GM12873 (cell line): ENCODE data around the gene SLC2A6.

Experiments
- TF ChIP-seq, protein P1 (sequence below): IDR thresholded peaks from 2 replicates; pipeline ENCODE4 v1.5.1; 2012; ENCODE audit warnings: low read depth, mild to moderate bottlenecking, moderate library complexity, low read length, control low read depth; ENCODE audit not compliant: insufficient read depth; ENCODE audit errors: missing control alignments

The SLC2A6 gene

DNA sequence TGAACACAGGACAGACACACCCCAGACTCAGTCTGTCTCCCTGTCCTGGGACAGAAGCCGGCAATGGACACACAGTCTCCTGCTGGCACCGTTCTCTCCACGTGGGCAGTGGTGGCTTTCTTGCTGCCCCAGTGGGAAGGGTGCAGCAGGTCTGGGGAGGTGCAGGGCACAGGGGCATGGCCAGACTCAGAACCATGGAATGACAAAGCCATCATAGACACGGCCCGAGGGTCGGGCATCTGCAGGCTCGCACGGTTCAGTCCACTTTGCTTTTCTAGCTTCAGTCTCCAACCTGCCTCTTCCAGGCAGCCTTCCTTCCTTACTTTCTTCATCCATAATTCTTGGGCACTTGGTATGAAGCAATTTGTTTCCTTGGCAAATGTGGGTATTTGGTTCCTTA is 29.1 kb upstream of the SLC2A6 start:
- TF ChIP-seq, protein P1, sequence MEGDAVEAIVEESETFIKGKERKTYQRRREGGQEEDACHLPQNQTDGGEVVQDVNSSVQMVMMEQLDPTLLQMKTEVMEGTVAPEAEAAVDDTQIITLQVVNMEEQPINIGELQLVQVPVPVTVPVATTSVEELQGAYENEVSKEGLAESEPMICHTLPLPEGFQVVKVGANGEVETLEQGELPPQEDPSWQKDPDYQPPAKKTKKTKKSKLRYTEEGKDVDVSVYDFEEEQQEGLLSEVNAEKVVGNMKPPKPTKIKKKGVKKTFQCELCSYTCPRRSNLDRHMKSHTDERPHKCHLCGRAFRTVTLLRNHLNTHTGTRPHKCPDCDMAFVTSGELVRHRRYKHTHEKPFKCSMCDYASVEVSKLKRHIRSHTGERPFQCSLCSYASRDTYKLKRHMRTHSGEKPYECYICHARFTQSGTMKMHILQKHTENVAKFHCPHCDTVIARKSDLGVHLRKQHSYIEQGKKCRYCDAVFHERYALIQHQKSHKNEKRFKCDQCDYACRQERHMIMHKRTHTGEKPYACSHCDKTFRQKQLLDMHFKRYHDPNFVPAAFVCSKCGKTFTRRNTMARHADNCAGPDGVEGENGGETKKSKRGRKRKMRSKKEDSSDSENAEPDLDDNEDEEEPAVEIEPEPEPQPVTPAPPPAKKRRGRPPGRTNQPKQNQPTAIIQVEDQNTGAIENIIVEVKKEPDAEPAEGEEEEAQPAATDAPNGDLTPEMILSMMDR, result no peak

DNA sequence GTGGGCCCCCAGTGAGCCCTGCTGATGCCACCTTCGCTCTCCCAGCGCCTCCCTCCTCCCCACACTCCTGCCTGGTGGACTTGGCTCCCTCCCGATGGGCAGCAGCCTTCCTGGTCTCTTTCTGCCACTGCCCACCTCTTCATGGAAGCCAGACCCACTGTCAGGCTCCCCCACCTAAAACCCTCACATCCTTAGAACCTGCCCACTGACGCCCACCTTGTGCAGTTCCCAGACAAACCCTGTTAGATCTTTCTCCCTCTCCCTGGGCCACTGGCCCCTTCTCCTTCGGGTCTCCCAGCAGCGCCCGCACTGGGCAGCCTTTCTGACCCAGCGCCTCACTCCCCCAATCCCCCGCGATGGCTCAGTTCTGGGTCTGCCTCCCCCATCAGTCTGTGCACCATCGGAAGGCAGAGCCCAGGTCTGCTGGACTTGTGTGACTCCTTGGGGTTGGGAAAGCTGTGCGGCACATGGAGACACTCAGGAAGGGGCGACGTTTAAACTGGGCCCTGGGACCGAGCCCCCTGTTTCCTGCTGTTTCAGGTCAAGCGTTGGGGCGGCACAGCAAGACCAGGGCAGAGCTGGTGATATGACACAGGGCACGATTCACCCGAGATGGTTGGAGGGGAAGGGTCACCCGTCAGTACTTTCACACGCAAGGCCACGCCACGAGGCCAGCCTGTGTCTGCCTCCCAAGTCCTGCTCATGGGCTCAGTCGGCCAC is 28.5 kb upstream of the SLC2A6 start:
- TF ChIP-seq, protein P1, result no peak

DNA sequence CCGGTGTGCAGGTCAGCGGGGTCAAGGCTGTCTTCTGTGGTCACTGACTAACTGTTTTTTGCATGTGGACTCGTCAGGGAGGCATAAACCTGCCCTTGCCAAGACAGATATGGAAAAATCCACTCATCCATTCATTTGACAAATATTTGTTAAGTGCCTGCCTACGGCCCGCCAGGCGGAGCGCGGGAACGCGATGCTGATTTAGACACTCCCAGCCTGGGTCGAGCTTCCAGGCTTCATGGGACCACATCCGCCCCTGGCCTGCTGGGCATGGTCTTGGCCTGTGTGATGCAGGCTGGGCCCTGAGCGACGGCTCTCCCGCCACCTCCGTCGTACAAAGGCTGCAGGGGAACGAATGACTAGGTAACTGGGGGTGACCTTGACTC is 27.7 kb upstream of the SLC2A6 start:
- TF ChIP-seq, protein P1, result no peak

DNA sequence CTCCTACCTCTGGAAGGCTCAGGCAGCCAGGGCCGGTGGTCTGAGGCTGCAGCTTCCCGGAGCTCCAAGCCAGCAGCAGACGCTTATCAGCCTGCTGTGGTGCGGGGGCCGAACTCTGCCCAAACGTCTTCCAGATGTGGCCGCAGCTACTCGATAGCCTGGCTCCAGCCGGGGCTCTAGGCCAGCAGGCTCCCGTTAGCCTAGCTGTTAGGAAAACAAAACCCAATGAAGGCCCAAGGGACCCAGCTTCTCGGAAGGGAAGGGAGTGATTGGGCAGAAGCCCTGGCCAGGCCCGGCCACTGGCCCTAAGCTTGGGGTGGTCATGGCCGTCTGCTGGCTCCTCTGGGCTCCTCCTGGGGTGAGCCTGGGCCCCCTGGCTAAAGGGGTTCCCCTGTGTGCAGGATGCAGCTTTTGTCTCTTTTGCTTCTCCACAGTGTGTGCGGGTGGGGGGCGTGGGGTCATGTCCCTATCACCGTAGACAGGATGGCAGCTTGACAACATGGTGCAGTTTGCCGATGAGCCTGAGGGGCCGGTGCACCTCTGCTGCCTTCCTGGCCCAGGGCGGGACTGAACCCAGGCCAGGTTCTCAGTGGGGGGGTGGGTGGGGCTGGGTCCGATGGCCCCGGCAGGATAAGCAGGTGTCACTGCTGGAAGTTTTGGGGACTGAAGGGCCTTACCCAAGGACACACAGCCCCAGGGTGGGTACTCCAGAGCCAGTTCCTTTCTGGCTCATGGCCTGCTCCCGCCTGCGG is 27.2 kb upstream of the SLC2A6 start:
- TF ChIP-seq, protein P1, result no peak

DNA sequence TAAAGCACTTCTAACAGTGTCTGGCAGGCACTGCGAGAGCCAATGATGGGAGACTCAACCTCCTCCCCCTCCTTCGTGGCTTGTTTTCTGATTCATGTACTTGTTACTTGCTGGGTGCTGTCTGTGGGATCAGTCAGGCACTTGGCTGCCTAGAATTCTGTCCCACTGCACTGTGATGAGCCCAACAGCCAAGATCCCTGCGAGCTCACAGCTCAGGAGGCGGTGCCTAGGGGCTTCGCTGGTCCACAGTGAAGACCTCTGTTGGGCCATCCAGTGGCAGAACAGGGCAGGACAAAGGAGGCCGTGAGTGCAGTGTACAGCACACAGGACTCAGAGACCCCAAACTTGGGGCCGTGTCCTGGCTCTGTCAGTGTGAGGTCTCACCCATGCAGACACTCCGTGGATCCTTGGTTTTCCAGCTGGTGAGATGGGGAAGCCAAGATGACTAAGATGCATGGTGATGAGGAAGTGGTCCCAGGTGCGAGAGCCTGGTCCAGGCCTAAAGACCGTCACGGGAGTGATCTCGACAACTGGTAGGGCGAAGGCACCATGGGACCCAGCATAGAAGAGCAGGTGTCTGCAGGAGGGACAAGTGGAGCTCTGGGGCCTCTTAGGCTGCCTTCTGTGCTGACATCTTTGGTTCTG is 26.4 kb upstream of the SLC2A6 start:
- TF ChIP-seq, protein P1, result no peak

DNA sequence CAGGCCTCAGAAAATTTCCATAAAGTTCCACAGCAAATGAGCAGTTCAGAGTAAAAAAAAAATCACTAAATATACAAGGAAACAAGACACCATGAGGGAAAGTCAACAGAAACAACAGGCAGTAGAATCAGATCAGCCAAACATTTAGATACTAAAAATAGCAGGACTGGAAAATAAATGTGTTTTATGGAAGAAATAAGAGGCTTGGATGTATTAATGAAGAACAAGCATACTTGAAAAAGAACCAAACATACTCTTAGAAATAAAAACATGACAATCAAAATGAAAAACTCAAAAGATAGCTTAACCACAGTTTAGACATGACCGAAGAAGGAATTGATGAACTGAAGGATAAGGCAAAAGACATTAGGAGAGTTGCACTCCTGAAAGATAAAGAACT is 23.2 kb upstream of the SLC2A6 start:
- TF ChIP-seq, protein P1, result no peak

DNA sequence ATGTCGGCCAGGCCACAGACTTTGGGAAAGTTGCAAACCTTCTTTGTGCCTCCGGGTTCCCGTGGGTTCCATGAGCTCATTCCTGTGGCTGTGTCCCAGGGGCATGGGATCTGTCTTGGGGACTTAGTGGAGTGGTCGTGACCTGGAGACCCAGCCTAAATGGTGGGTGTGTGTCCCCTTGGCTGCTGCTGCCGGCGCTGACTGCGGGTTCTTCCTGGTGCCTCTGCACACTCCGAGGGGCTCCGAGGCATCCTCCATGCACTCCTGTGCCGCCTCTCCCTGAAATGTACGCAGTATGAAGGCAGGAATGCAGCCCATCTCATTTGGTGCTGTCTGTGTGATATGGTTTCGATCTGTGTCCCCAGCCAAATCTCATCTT is 21.0 kb upstream of the SLC2A6 start:
- TF ChIP-seq, protein P1, result no peak
